ENCODE measurements around the gene C14orf132.
A peak's percentile ranks its signal among the peaks of the same experiment; 100 is the strongest.
"Not testable (repeated sequence)": the region's sequence is repeated elsewhere in the genome, so short reads cannot be mapped to it uniquely, and the experiment has no call there.

The C14orf132 gene
- 1.6 to 8.3 (median 2.8) reads per million in 3 donors for total RNA-seq

- H3K36me3 ChIP-seq (ENCODE audit: control insufficient read depth, insufficient read depth, low read length): no peaks in the 10 kb centered on the region
- no peaks in the 10 kb centered on the region for H3K9me3 ChIP-seq (ENCODE audit: control insufficient read depth, low read length)
- peak within 1 kb of the TSS; percentile 74 for H3K4me3 ChIP-seq (ENCODE audit: insufficient read depth, low read depth, low read length, poor library complexity, severe bottlenecking)
- peak in 1 of 3 donors; percentile 3 for DNase-seq
- peaks cover 13% of the 10 kb centered on the region for H3K4me1 ChIP-seq (ENCODE audit: control insufficient read depth, insufficient read depth, low read length, poor library complexity, severe bottlenecking)
- H3K27me3 ChIP-seq (replicated peaks; ENCODE audit: control insufficient read depth, insufficient read depth, low read length, poor library complexity, severe bottlenecking): peaks cover 7% of the 10 kb centered on the region
- H3K27ac ChIP-seq (ENCODE audit: insufficient read depth, low read length, poor library complexity, severe bottlenecking): no peak within 1 kb of the TSS
These were observed at the start of gene C14orf132 for GRCh38 chr14:96038920-96039632. Gene C14orf132 (plus strand): TSS chr14:96039362. CDS start chr14:96039501, 139 bp downstream.

DNA sequence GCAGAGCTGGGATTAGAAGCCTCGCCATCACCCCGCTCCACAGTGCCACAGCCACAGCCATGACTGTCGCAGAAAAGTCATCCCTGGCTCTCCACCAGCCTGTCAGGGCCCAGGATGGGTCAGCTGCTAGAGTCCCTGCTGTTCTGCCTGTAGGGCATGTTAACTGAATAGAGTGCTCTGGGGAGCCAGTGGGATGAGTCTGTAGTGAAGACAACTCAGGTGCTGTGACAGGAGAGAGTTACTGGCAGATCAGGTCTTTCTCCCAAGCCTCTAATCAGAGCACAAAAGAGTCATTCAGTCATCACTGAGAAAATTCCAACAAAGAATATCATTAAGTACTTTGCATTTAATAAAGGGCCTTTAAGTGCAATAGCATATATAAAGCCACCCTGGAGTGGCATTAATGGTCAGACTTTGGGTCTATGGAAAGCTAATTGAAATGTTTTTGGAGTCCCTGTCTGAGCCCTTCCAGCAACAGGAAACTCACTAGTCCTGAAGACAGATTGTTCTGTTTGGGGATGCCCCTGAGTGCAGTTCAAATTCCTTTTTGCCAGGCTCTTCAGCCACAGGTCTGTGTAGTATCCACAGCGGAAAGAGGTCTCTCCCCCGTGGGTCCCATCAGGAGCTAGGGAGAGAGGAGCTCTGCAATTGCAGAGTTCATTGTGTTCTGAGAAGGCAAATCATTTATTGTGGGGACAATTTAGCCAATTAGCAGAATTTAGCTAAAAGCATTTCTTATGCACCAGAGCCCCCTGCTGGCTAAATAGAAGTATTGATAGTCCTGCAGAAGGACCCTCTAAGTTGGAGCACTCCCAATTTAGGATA is 45.2 kb upstream of the C14orf132 start:
- H3K9me3 ChIP-seq (ENCODE audit: control insufficient read depth, low read length): peaks cover 3% of the 10 kb centered on the region
- no peak overlapping the region for H3K27ac ChIP-seq (ENCODE audit: insufficient read depth, low read length, poor library complexity, severe bottlenecking)
- no peaks in the 10 kb centered on the region for H3K36me3 ChIP-seq (ENCODE audit: control insufficient read depth, insufficient read depth, low read length)
- H3K27me3 ChIP-seq (replicated peaks; ENCODE audit: control insufficient read depth, insufficient read depth, low read length, poor library complexity, severe bottlenecking): peaks cover 7% of the 10 kb centered on the region
- peak in 1 of 3 donors; percentile 9 for DNase-seq
- H3K4me3 ChIP-seq (ENCODE audit: insufficient read depth, low read depth, low read length, poor library complexity, severe bottlenecking): no peak overlapping the region
- no peaks in the 10 kb centered on the region for H3K4me1 ChIP-seq (ENCODE audit: control insufficient read depth, insufficient read depth, low read length, poor library complexity, severe bottlenecking)

DNA sequence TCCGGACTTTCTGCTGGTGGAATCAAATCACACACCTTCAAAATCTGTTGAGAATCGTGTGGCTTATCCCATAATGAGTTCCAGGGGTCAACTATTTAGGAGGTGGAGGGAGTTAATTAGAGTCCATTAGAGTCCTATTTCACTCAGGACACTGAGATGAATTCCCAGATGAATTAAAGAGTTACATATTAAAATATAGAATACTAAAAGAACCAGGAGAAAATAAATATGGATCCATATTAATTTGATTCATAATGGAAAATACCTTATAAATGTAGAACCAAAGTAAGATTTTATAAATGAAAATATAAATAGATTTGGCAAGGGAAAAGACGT is 44.6 kb upstream of the C14orf132 start:
- Histone ChIP-seq H3K27ac (ENCODE audit: insufficient read depth, low read length, poor library complexity, severe bottlenecking) (no peak overlapping the region), H3K9me3 (ENCODE audit: control insufficient read depth, low read length) (peaks cover 3% of the 10 kb centered on the region), H3K4me1 (ENCODE audit: control insufficient read depth, insufficient read depth, low read length, poor library complexity, severe bottlenecking) (no peaks in the 10 kb centered on the region), H3K36me3 (ENCODE audit: control insufficient read depth, insufficient read depth, low read length) (no peaks in the 10 kb centered on the region), H3K27me3 (replicated peaks; ENCODE audit: control insufficient read depth, insufficient read depth, low read length, poor library complexity, severe bottlenecking) (peaks cover 7% of the 10 kb centered on the region), H3K4me3 (ENCODE audit: insufficient read depth, low read depth, low read length, poor library complexity, severe bottlenecking) (no peak overlapping the region)
- DNase-seq: no peak

DNA sequence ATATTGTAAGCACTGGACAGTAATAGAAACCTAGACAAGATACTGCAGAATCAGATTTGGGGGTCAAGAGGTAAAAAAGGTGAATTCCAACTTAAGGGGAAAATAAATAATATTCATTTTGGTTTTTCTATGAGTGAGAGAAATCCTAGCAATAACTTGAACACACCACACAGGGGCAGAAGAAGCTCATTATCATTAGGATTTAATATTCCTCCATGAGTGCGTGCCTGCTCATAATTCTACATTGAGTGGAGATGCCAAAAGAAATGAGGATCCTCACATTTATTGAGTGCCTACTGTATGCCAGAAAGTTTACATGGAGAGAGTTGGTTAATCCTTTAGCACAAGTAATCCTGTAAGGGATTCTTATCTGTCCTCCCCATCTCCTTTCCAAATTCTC is 40.5 kb upstream of the C14orf132 start:
- no peaks in the 10 kb centered on the region for H3K4me1 ChIP-seq (ENCODE audit: control insufficient read depth, insufficient read depth, low read length, poor library complexity, severe bottlenecking)
- no peak overlapping the region for H3K4me3 ChIP-seq (ENCODE audit: insufficient read depth, low read depth, low read length, poor library complexity, severe bottlenecking)
- H3K9me3 ChIP-seq (ENCODE audit: control insufficient read depth, low read length): no peaks in the 10 kb centered on the region
- peaks cover 7% of the 10 kb centered on the region for H3K27me3 ChIP-seq (replicated peaks; ENCODE audit: control insufficient read depth, insufficient read depth, low read length, poor library complexity, severe bottlenecking)
- no peak overlapping the region for H3K27ac ChIP-seq (ENCODE audit: insufficient read depth, low read length, poor library complexity, severe bottlenecking)
- DNase-seq: no peak
- H3K36me3 ChIP-seq (ENCODE audit: control insufficient read depth, insufficient read depth, low read length): no peaks in the 10 kb centered on the region

- Histone ChIP-seq H3K4me3 (ENCODE audit: insufficient read depth, low read depth, low read length, poor library complexity, severe bottlenecking) (no peak overlapping the region), H3K27me3 (replicated peaks; ENCODE audit: control insufficient read depth, insufficient read depth, low read length, poor library complexity, severe bottlenecking) (peaks cover 4% of the 10 kb centered on the region), H3K36me3 (ENCODE audit: control insufficient read depth, insufficient read depth, low read length) (no peaks in the 10 kb centered on the region), H3K4me1 (ENCODE audit: control insufficient read depth, insufficient read depth, low read length, poor library complexity, severe bottlenecking) (no peaks in the 10 kb centered on the region), H3K9me3 (ENCODE audit: control insufficient read depth, low read length) (no peaks in the 10 kb centered on the region), H3K27ac (ENCODE audit: insufficient read depth, low read length, poor library complexity, severe bottlenecking) (no peak overlapping the region)
- no peak for DNase-seq
These were observed 37.2 kb upstream of the C14orf132 start for GRCh38 chr14:96001866-96002497.

DNA sequence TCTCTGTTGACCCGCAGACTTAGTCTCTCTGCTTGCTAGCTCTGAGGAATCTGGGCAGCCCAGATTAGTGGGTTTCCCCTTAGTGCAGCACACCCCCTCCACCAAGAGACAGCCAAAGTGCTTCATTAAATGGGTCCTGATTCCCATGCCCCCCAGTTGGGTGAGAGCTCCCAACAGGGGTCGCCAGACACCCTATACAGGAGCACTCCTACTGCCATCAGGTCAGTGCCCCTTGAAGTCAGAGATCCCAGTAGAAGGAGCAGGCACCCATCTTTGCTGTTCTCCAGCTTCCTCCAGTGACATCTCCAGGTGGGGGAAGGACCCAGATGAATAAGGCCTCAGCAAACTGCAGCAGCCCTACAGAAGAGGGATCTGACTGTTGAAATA is 36.7 kb upstream of the C14orf132 start:
- DNase-seq: no peak
- no peak overlapping the region for H3K4me3 ChIP-seq (ENCODE audit: insufficient read depth, low read depth, low read length, poor library complexity, severe bottlenecking)
- H3K27ac ChIP-seq (ENCODE audit: insufficient read depth, low read length, poor library complexity, severe bottlenecking): no peak overlapping the region
- H3K9me3 ChIP-seq (ENCODE audit: control insufficient read depth, low read length): no peaks in the 10 kb centered on the region
- no peaks in the 10 kb centered on the region for H3K4me1 ChIP-seq (ENCODE audit: control insufficient read depth, insufficient read depth, low read length, poor library complexity, severe bottlenecking)
- H3K36me3 ChIP-seq (ENCODE audit: control insufficient read depth, insufficient read depth, low read length): no peaks in the 10 kb centered on the region
- H3K27me3 ChIP-seq (replicated peaks; ENCODE audit: control insufficient read depth, insufficient read depth, low read length, poor library complexity, severe bottlenecking): peaks cover 4% of the 10 kb centered on the region

DNA sequence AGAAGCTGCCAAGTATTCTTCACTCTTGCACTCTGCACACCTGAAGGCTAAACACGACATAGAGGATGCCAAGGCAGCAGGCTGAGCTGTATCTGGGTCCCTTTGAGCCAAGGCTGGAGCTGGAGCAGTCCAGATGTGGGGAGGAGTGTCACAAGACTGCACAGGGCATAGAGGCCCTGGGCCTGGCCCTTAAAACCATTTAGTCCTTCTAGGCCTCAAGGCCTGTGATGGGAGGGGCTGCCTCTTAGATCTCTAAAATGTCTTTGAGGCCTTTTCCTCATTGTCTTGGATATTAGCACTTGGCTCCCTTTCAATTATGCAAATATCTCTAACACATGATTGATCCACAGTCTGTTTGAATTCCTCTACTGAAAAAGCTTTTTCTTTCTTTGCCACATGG is 28.0 kb upstream of the C14orf132 start:
- H3K36me3 ChIP-seq (ENCODE audit: control insufficient read depth, insufficient read depth, low read length): no peaks in the 10 kb centered on the region
- H3K4me1 ChIP-seq (ENCODE audit: control insufficient read depth, insufficient read depth, low read length, poor library complexity, severe bottlenecking): no peaks in the 10 kb centered on the region
- no peak overlapping the region for H3K27ac ChIP-seq (ENCODE audit: insufficient read depth, low read length, poor library complexity, severe bottlenecking)
- H3K9me3 ChIP-seq (ENCODE audit: control insufficient read depth, low read length): peaks cover 12% of the 10 kb centered on the region
- DNase-seq: no peak
- H3K4me3 ChIP-seq (ENCODE audit: insufficient read depth, low read depth, low read length, poor library complexity, severe bottlenecking): no peak overlapping the region
- H3K27me3 ChIP-seq (replicated peaks; ENCODE audit: control insufficient read depth, insufficient read depth, low read length, poor library complexity, severe bottlenecking): no peaks in the 10 kb centered on the region

DNA sequence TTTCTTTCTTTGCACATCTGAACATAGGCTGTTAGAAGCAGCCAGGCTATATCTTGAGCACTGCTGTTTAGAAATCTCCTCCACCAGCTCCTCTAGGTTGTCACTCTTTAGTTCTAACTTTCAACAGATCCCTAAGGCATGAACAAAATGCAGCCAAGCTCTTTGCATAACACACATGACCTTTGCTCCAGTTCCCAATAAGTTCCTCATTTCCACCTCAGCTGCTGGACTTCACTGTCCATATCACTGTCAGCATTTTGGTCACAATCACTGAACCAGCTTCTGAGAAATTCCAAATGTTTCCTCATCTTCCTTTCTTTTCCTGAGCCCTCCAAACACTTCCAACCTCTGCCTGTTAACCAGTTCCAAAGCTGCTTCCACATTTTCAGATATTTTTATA is 27.6 kb upstream of the C14orf132 start:
- H3K36me3 ChIP-seq (ENCODE audit: control insufficient read depth, insufficient read depth, low read length): no peaks in the 10 kb centered on the region
- H3K4me1 ChIP-seq (ENCODE audit: control insufficient read depth, insufficient read depth, low read length, poor library complexity, severe bottlenecking): no peaks in the 10 kb centered on the region
- H3K27ac ChIP-seq (ENCODE audit: insufficient read depth, low read length, poor library complexity, severe bottlenecking): no peak overlapping the region
- H3K9me3 ChIP-seq (ENCODE audit: control insufficient read depth, low read length): peaks cover 12% of the 10 kb centered on the region
- no peak for DNase-seq
- no peaks in the 10 kb centered on the region for H3K27me3 ChIP-seq (replicated peaks; ENCODE audit: control insufficient read depth, insufficient read depth, low read length, poor library complexity, severe bottlenecking)
- no peak overlapping the region for H3K4me3 ChIP-seq (ENCODE audit: insufficient read depth, low read depth, low read length, poor library complexity, severe bottlenecking)

GRCh38 chr14:96012757-96013156 is 26.4 kb upstream of the C14orf132 start:
- not testable (repeated sequence) for H3K4me1 ChIP-seq (ENCODE audit: control insufficient read depth, insufficient read depth, low read length, poor library complexity, severe bottlenecking); H3K4me3 ChIP-seq (ENCODE audit: insufficient read depth, low read depth, low read length, poor library complexity, severe bottlenecking); H3K27ac ChIP-seq (ENCODE audit: insufficient read depth, low read length, poor library complexity, severe bottlenecking); DNase-seq; H3K27me3 ChIP-seq (replicated peaks; ENCODE audit: control insufficient read depth, insufficient read depth, low read length, poor library complexity, severe bottlenecking); H3K36me3 ChIP-seq (ENCODE audit: control insufficient read depth, insufficient read depth, low read length)
- H3K9me3 ChIP-seq (ENCODE audit: control insufficient read depth, low read length): peaks cover 12% of the 10 kb centered on the region

- DNase-seq: no peak
- Histone ChIP-seq H3K36me3 (ENCODE audit: control insufficient read depth, insufficient read depth, low read length) (no peaks in the 10 kb centered on the region), H3K27me3 (replicated peaks; ENCODE audit: control insufficient read depth, insufficient read depth, low read length, poor library complexity, severe bottlenecking) (no peaks in the 10 kb centered on the region), H3K27ac (ENCODE audit: insufficient read depth, low read length, poor library complexity, severe bottlenecking) (no peak overlapping the region), H3K4me1 (ENCODE audit: control insufficient read depth, insufficient read depth, low read length, poor library complexity, severe bottlenecking) (no peaks in the 10 kb centered on the region), H3K9me3 (ENCODE audit: control insufficient read depth, low read length) (peaks cover 12% of the 10 kb centered on the region), H3K4me3 (ENCODE audit: insufficient read depth, low read depth, low read length, poor library complexity, severe bottlenecking) (no peak overlapping the region)
These were observed 25.0 kb upstream of the C14orf132 start for GRCh38 chr14:96014176-96014575.
